RWPE2 (cell line): Measurements from ENCODE around the gene STK24.

Experiments used
- ATAC-seq: fragments of 200-7000 bp; cut with Tn5 transposase; 3 replicates; pipeline ENCODE4 v1.9.1; 2021; ENCODE audit warnings: low read depth
- DNase-seq: peaks from one replicate; pipeline ENCODE4 v3.0.0-alpha.2; 2020; ENCODE audit warnings: low spot score
- H3K27ac ChIP-seq: fragments of 450-650 bp; 2 replicates; pipeline ENCODE4 v1.5.1; 2017; ENCODE audit warnings: mild to moderate bottlenecking; ENCODE audit not compliant: poor library complexity, severe bottlenecking
- H3K27me3 ChIP-seq: fragments of 250-450 bp; sonication (Bioruptor Pico); 2 replicates; pipeline ENCODE4 v1.5.1; 2021; ENCODE audit warnings: mild to moderate bottlenecking, moderate library complexity; ENCODE audit not compliant: insufficient read depth, poor library complexity, severe bottlenecking
- H3K36me3 ChIP-seq: fragments of 250-450 bp; sonication (Bioruptor Pico); 2 replicates; pipeline ENCODE4 v1.5.1; 2020; ENCODE audit warnings: low read depth, mild to moderate bottlenecking, moderate library complexity
- H3K4me1 ChIP-seq: fragments of 250-450 bp; sonication (Bioruptor Pico); 2 replicates; pipeline ENCODE4 v1.5.1; 2021; ENCODE audit warnings: mild to moderate bottlenecking, moderate library complexity; ENCODE audit not compliant: insufficient read depth, poor library complexity, severe bottlenecking
- H3K4me3 ChIP-seq: fragments of 250-450 bp; sonication (Bioruptor Pico); 2 replicates; pipeline ENCODE4 v1.5.1; 2021; ENCODE audit warnings: mild to moderate bottlenecking, moderate library complexity; ENCODE audit not compliant: severe bottlenecking
- H3K9me3 ChIP-seq: fragments of 250-450 bp; sonication (Bioruptor Pico); 2 replicates; pipeline ENCODE4 v1.5.1; 2021; ENCODE audit warnings: mild to moderate bottlenecking, moderate library complexity; ENCODE audit not compliant: severe bottlenecking
- TF ChIP-seq, protein P1 (sequence below): fragments of 450-650 bp; IDR thresholded peaks from one replicate; pipeline ENCODE4 v1.5.1; 2017; ENCODE audit warnings: mild to moderate bottlenecking, moderate library complexity; ENCODE audit not compliant: poor library complexity, severe bottlenecking

STK24 gene

DNA sequence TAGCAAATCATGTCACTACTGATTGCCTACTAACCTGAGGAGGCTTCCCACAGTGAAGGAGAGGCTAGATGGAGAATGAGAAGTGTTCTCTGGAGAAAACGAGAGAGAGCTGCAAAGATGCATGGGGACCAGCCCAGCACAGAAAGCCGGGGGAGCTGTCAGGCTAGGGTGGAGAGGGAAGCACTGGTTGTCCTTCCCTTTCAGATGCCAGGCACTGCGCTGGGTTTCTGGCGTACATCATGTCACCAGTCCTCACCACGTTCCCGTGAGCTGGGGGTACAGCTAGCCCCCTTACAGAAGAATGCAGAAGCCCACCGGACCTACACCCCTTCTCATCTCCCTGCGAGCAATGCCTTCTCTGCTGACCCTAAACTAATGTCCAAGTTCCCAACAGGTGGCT lies 86.0 kb downstream of the STK24 start:
- TF ChIP-seq, protein P1, sequence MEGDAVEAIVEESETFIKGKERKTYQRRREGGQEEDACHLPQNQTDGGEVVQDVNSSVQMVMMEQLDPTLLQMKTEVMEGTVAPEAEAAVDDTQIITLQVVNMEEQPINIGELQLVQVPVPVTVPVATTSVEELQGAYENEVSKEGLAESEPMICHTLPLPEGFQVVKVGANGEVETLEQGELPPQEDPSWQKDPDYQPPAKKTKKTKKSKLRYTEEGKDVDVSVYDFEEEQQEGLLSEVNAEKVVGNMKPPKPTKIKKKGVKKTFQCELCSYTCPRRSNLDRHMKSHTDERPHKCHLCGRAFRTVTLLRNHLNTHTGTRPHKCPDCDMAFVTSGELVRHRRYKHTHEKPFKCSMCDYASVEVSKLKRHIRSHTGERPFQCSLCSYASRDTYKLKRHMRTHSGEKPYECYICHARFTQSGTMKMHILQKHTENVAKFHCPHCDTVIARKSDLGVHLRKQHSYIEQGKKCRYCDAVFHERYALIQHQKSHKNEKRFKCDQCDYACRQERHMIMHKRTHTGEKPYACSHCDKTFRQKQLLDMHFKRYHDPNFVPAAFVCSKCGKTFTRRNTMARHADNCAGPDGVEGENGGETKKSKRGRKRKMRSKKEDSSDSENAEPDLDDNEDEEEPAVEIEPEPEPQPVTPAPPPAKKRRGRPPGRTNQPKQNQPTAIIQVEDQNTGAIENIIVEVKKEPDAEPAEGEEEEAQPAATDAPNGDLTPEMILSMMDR: no peak
- Histone ChIP-seq H3K4me3 (no peak overlapping the region), H3K27ac (no peak overlapping the region), H3K9me3 (no peaks in the 10 kb centered on the region), H3K27me3 (no peaks in the 10 kb centered on the region), H3K36me3 (peaks cover 23% of the 10 kb centered on the region), H3K4me1 (peaks cover under 1% of the 10 kb centered on the region)
- ATAC-seq: no peak
- DNase-seq: no peak

DNA sequence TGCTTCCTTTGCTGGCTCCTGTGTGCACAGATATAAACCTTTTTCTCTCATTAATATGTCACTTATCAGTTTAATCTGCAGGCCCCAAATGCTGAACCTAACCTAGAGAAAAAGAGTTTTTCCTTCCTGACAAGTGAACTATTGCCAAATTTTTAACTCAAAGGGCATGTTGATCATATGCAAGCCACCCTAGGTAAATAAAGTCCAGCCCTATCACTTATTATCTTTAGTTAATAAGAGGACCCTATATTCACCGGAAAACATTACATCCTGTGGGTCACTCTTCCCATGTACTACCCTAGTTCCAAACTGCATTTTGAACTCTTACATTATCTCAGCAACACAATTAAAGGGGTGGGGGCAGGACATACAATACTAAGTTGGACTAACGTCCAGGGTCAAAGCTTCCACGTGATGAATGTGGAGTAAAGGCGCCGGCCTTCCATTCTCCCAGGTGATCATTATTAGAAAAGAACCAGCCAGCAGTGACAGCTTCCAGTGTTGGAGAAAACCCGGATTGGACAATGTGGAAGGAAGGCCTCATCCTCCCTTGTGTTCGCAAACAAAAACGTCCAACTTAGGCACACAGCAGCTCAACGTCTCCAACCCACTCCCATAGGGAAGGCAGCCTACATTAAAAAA lies 86.6 kb downstream of the STK24 start:
- H3K36me3 ChIP-seq: peaks cover 20% of the 10 kb centered on the region
- H3K27me3 ChIP-seq: no peaks in the 10 kb centered on the region
- TF ChIP-seq, protein P1: no peak
- no peak overlapping the region for H3K27ac ChIP-seq
- ATAC-seq: no peak
- no peak for DNase-seq
- H3K4me1 ChIP-seq: peaks cover 6% of the 10 kb centered on the region
- H3K4me3 ChIP-seq: no peak overlapping the region
- H3K9me3 ChIP-seq: no peaks in the 10 kb centered on the region

DNA sequence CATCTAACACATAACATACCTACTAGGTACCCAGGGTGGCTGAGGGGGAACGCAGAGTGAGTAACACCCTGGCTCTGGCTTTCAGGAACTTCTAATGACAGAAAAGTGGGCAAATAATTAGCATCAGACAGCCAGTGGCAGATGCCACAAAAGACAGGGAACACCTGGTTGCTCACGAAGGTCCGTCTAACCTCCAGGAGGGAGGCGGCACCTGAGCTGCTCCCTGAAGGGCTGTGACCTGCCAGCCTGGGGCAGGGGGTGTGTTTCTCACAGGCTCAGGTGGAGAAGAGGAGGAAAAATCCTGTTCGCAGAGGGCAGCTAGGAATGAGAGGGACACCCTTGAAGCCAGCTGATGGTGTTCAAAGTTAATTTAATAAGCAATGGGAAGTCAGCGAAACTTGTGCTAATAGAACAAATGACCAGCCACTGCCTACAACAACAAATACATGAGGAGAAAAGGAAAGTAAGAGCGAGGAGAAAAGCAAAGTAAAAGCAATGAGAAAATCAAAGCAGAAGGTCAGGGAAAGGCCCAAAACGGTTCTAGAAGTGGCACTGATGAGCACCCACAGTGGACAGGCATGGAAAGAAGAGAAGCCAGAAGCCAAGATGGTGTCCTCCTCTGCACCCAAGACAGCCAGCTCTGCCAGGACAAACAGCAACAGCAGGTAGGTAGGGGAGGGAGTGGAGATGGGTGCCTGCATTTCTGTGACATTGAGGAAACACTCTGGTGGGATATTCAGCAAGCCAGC lies 87.3 kb downstream of the STK24 start:
- Histone ChIP-seq H3K27ac (no peak overlapping the region), H3K4me3 (no peak overlapping the region), H3K36me3 (peaks cover 16% of the 10 kb centered on the region; the same call in 1 of the 2 replicates), H3K9me3 (no peaks in the 10 kb centered on the region), H3K4me1 (peaks cover 9% of the 10 kb centered on the region), H3K27me3 (no peaks in the 10 kb centered on the region)
- TF ChIP-seq, protein P1: no peak
- ATAC-seq (no peak), DNase-seq (no peak)

DNA sequence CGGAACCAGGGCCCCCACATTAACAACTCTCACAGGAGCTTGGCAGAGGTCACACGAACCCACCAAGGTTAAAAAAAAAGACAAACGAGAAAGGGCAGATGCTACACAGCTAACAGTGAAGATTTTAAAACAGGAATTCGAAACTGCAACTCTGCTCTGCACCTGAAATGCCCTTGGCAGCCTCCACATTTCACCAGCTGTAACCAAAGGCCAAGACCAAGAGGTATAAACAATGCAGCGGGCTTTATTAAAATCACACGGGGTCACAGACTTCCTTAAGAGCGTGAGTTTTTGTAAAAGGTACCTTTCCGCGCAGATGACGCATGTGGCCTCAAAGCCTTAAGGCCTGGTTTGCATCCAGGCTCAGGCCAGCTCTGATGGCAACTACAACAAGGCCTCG lies 88.2 kb downstream of the STK24 start:
- Histone ChIP-seq H3K9me3 (no peaks in the 10 kb centered on the region), H3K36me3 (peaks cover 16% of the 10 kb centered on the region; the same call in 1 of the 2 replicates), H3K4me1 (peaks cover 18% of the 10 kb centered on the region), H3K4me3 (no peak overlapping the region), H3K27ac (peak overlapping the region; percentile 92), H3K27me3 (no peaks in the 10 kb centered on the region)
- no peak for DNase-seq
- TF ChIP-seq, protein P1: no peak
- ATAC-seq: no peak

- H3K27me3 ChIP-seq: no peaks in the 10 kb centered on the region
- H3K4me3 ChIP-seq: no peak overlapping the region
- DNase-seq: no peak
- H3K4me1 ChIP-seq: peaks cover 30% of the 10 kb centered on the region
- TF ChIP-seq, protein P1: no peak
- H3K27ac ChIP-seq: peak overlapping the region; percentile 92
- H3K9me3 ChIP-seq: no peaks in the 10 kb centered on the region
- ATAC-seq: no peak
- peaks cover 7% of the 10 kb centered on the region; the same call in 1 of the 2 replicates for H3K36me3 ChIP-seq
Measured at GRCh38 chr13:98487522-98487921, 89.4 kb downstream of the STK24 start.
